GM21423 (cell line): ENCODE measurements around the gene ITPRID1.

Experiments used
- ATAC-seq: cut with Tn5 transposase; IDR thresholded peaks from one replicate; pipeline ENCODE4 v1.9.1; 2021; ENCODE audit warnings: mild to moderate bottlenecking, moderate library complexity; ENCODE audit not compliant: unreplicated experiment

Gene ITPRID1

GRCh38 chr7:31692451-31692850, 178.6 kb downstream of the ITPRID1 start:
- no peak for ATAC-seq

- no peak for ATAC-seq
Measured at GRCh38 chr7:31692871-31693270, 179.0 kb downstream of the ITPRID1 start.

GRCh38 chr7:31695859-31696614, 182.1 kb downstream of the ITPRID1 start:
- no peak for ATAC-seq

- ATAC-seq, result no peak
Measured at GRCh38 chr7:31699050-31699449, 185.2 kb downstream of the ITPRID1 start.

- no peak for ATAC-seq
Measured at GRCh38 chr7:31702354-31702753, 188.5 kb downstream of the ITPRID1 start.

GRCh38 chr7:31705377-31705776, 191.5 kb downstream of the ITPRID1 start:
- ATAC-seq, result no peak

GRCh38 chr7:31707089-31707488, 193.2 kb downstream of the ITPRID1 start:
- ATAC-seq, result no peak
